Activated naive CD8-positive, alpha-beta T cell treated with anti-CD3 and anti-CD28 coated beads, Interleukin-2, amount 50 U/mL, for 24 hours (primary cell): ENCODE measurements around the gene GFY.
A peak's percentile ranks its signal among the peaks of the same experiment; 100 is the strongest.

Experiments used
- ATAC-seq: fragments of 150-1000 bp; cut with Tn5 transposase; one replicate; pipeline ENCODE4 v1.10.0; 2021
- DNase-seq: peaks from one replicate; pipeline ENCODE4 v3.0.0; 2021
- H3K27ac Mint-ChIP-seq: one replicate; pipeline ENCODE4 v1.8.0; 2021; ENCODE audit warnings: mild to moderate bottlenecking, mixed read lengths
- H3K27me3 Mint-ChIP-seq: one replicate; pipeline ENCODE4 v1.8.0; 2021; ENCODE audit warnings: mixed read lengths
- H3K36me3 Mint-ChIP-seq: one replicate; pipeline ENCODE4 v1.8.0; 2021; ENCODE audit warnings: low read depth, mixed read lengths
- H3K4me1 Mint-ChIP-seq: one replicate; pipeline ENCODE4 v1.8.0; 2021; ENCODE audit warnings: mixed read lengths
- H3K4me3 Mint-ChIP-seq: one replicate; pipeline ENCODE4 v1.8.0; 2021; ENCODE audit warnings: mild to moderate bottlenecking, moderate library complexity, mixed read lengths
- H3K9me3 Mint-ChIP-seq: one replicate; pipeline ENCODE4 v1.8.0; 2021; ENCODE audit warnings: mixed read lengths

Gene GFY, protein sequence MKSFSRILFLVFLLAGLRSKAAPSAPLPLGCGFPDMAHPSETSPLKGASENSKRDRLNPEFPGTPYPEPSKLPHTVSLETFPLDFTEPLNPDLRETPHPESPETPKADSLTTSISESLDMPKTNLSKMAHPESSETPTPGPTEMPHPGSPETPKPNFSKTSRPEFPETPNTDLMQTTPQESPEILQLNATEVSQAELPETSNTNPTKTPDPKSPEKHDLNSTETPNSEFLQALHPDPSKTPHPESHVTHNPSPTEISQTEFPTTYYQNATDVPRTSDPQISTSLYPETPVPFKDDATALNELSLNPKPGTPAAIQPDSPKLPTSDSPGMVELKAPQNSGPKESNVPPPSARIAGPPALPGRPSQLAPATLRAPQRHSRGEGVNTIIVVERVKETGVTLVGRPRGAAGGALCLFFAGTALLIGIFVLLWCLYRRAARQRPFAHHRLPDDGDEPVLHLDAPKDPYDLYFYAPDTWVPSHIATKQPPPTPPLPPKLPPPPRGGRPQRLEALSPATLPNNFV

DNA sequence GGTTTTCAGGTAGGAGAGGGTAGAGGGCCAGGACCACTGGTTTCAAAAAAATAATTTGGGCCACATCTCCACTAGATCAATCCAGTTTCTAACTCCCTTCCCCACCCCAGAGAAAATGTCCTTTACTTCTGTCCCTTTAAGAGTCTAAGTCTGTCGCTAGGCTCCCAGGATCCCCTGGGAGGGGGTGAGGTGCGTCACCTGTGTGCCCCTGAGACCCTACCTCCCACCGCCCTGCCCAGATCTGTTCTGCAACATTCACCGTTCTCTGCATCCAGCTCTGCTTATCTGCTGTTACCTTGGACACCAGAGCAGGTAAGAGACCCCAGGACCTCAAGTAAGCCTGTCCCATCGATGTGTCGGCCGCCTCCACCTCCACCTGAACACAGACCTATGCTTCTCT is at the start of gene GFY:
Gene GFY, plus strand, starts transcription at position 211 of the 400 bp plus-strand sequence. CDS start 1,043 bp downstream, outside the sequence.
- Mint-ChIP-seq H3K9me3 (no peaks in the 10 kb centered on the region), H3K27ac (no peak within 1 kb of the TSS), H3K36me3 (no peaks in the 10 kb centered on the region), H3K27me3 (peaks cover 90% of the 10 kb centered on the region), H3K4me3 (no peak within 1 kb of the TSS), H3K4me1 (peaks cover 53% of the 10 kb centered on the region)
- DNase-seq, result no peak
- no peak for ATAC-seq

DNA sequence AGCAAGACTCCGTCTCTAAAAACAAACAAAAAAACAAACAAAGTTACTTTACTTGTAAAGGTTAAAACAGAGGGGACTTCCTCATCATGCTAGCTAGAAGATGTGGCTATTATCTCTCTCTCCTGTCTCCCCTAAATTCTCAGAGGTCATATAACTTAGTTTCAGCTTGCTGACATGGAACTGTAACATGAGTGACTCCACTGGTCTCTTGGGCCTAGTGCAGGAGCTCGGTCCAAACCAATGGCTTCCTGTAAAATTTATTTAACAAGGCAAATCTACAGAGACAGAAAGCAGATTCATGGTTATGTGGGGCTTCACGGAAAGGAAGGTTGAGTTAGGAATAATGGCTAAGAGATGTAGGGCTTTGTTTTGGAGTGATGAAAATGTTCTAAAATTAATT is 46.7 kb upstream of the GFY start:
- peaks cover 7% of the 10 kb centered on the region for H3K9me3 Mint-ChIP-seq
- DNase-seq, result no peak
- H3K27ac Mint-ChIP-seq, result no peak overlapping the region
- H3K4me1 Mint-ChIP-seq, result no peaks in the 10 kb centered on the region
- no peak overlapping the region for H3K4me3 Mint-ChIP-seq
- ATAC-seq, result no peak
- peaks cover 4% of the 10 kb centered on the region for H3K36me3 Mint-ChIP-seq
- peaks cover 16% of the 10 kb centered on the region for H3K27me3 Mint-ChIP-seq

DNA sequence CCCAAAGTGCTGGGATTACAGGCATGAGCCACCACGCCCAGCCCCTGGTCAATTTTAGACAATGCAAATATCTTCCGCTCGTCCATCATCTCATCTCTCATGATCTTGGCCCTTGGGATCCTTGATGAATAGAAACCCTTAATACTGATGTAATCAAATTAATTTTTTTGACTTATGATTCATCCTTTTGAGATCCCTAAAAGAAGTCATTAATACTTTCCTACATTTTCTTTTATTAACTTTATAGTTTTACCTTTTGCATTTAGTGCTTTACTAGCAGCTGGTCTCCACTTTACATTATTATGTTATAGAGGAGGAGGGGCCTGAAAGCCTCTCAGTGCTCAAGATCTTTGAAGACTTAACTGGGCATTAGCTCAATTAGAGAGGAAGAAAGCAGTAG is 44.8 kb upstream of the GFY start:
- ATAC-seq, result no peak
- H3K9me3 Mint-ChIP-seq, result peaks cover 7% of the 10 kb centered on the region

DNA sequence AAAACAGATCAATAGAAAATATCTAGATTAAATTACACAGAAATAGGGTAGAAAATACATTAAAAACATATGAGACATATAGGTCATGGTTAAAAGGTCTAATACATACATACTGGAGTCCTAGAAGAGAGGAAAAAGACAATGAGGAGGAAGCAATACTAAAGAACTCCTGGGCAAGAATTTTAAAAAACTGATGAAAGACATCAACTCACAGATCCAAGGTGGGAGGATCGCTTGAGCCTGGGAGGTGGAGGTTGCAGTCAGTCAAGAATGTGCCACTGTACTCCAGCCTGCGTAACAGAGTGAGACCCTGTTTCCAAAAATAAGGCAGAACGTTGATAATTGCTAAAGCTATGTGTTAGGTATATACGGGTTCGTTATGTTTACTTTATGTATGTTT is 42.5 kb upstream of the GFY start:
- no peak overlapping the region for H3K4me3 Mint-ChIP-seq
- ATAC-seq (no peak), DNase-seq (no peak)
- peaks cover 5% of the 10 kb centered on the region for H3K36me3 Mint-ChIP-seq
- no peak overlapping the region for H3K27ac Mint-ChIP-seq
- H3K27me3 Mint-ChIP-seq, result peaks cover 6% of the 10 kb centered on the region
- H3K9me3 Mint-ChIP-seq, result peaks cover 7% of the 10 kb centered on the region
- peaks cover 4% of the 10 kb centered on the region for H3K4me1 Mint-ChIP-seq

More for the DNA sequence above, 44.8 kb upstream of the GFY start:
- Mint-ChIP-seq H3K4me1 (no peaks in the 10 kb centered on the region), H3K4me3 (no peak overlapping the region), H3K27me3 (peaks cover 12% of the 10 kb centered on the region), H3K36me3 (peaks cover 5% of the 10 kb centered on the region), H3K27ac (no peak overlapping the region)
- no peak for DNase-seq

DNA sequence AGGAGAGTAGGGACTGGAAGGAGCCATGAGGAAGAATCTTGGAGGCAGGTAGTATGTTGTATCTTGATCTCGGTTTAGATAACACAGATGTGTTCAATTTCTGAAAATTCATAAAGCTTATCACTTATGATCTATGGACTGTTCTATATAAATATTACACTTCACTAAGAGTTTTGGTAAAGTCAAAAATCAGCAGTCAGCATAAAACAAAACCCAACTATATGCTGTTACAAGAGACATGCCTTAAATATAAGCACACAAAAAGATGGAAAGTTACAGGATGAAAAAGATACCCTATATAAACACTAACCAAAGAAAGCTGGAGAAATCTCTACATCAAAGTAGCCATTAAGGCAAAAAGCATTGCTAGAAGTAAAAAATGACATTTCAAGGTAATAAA is 41.6 kb upstream of the GFY start:
- Mint-ChIP-seq H3K4me3 (no peak overlapping the region), H3K4me1 (peaks cover 12% of the 10 kb centered on the region), H3K27ac (no peak overlapping the region), H3K27me3 (peaks cover 4% of the 10 kb centered on the region), H3K9me3 (peaks cover 7% of the 10 kb centered on the region), H3K36me3 (peaks cover 5% of the 10 kb centered on the region)
- ATAC-seq (no peak), DNase-seq (no peak)

DNA sequence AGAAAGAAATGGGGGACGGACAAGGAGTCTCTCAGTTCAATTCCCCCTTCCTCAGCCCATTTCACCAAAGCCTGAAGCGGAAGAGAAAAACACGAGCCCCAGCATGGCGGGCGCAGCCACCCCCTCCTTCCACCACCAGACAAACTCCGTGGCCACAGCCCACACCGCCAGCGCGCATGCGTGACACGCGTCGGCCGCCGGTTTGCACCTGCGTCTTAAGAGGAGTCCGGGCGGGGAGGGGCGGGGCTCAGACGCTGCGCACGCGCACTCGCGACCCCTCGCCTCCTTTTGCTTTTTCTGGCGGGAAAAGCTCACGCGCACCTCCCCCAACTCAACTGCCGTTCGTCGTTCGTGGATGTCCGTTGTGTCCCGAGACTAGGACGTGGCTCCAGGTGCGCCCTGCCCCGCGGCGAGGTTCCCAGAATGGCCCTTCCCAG is 37.2 kb upstream of the GFY start, which contains the start of gene KASH5:
Gene KASH5, plus strand, starts transcription at position 314 of the 437 bp plus-strand sequence. CDS start 2,635 bp downstream, outside the sequence.
- no peak for ATAC-seq
- peak within 1 kb of the TSS; percentile 79 for H3K27ac Mint-ChIP-seq
- H3K4me3 Mint-ChIP-seq, result peak within 1 kb of the TSS; percentile 49
- peaks cover 4% of the 10 kb centered on the region for H3K27me3 Mint-ChIP-seq
- DNase-seq, result peak; percentile 77
- peaks cover 23% of the 10 kb centered on the region for H3K4me1 Mint-ChIP-seq
- peaks cover 2% of the 10 kb centered on the region for H3K36me3 Mint-ChIP-seq
- H3K9me3 Mint-ChIP-seq, result peaks cover under 1% of the 10 kb centered on the region

DNA sequence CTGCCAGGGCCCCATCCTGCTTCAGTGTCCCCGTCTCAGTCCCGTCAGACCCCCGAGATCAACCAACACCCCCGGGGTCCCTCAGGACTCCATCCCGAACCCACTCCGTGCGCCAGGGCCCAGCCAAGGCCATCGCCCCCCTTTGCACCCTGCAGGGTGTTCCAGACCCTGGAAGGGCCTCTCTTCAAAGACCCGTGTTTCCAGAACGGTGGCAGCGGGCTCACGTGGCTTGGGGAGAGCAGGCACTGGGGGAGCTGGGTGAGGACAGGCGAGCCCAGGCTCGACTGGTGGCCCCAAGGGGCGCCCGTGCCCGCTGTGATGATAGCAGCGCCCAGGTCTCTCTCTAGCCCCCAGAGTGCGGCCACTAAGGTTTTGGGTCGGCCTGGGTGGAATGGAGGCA is 35.8 kb upstream of the GFY start:
- no peak for ATAC-seq
- DNase-seq, result no peak
- Mint-ChIP-seq H3K4me1 (peaks cover 23% of the 10 kb centered on the region), H3K4me3 (no peak overlapping the region), H3K36me3 (no peaks in the 10 kb centered on the region), H3K27ac (no peak overlapping the region), H3K27me3 (peaks cover 4% of the 10 kb centered on the region), H3K9me3 (no peaks in the 10 kb centered on the region)

DNA sequence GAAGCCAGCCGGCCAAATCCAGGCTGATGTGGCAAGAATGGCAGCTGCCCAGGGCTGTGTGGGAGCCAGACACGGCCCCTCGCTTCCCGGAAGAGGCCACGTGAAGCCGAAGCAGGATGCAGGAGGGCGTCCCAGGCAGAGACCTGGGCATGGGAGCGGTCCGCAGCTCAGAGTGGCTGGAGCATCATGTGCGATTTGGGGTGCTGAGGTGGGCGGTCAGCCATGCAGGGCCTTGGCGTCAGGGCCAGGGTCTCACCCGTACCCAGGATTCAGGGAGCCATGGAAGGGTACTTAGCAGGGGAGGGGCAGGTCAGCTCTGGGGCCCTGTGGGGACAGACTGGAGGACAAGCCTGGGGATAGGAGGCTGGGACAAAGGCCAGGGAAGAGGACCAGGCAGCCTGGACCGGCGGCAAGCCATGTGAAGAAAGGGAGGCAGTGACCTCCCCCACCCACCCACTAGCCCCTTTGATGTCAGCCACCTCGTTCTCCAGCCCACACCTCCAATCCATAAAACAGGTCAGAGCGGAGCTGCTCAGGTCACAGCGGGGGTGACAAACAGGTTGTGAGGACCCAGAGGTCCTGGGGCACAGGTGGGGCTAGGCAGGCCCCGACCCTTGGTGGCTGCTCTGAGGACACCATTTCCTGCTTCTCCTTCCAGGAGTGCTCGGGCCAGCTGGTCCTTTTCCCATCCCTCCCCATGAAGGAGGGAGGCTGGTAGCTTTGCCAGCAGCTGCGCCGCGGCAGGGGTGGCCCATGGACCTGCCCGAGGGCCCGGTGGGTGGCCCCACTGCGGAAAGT is 34.9 kb upstream of the GFY start:
- Mint-ChIP-seq H3K4me1 (peaks cover 23% of the 10 kb centered on the region), H3K36me3 (no peaks in the 10 kb centered on the region), H3K4me3 (no peak overlapping the region), H3K9me3 (no peaks in the 10 kb centered on the region), H3K27me3 (peaks cover 5% of the 10 kb centered on the region), H3K27ac (no peak overlapping the region)
- DNase-seq, result no peak
- no peak for ATAC-seq

DNA sequence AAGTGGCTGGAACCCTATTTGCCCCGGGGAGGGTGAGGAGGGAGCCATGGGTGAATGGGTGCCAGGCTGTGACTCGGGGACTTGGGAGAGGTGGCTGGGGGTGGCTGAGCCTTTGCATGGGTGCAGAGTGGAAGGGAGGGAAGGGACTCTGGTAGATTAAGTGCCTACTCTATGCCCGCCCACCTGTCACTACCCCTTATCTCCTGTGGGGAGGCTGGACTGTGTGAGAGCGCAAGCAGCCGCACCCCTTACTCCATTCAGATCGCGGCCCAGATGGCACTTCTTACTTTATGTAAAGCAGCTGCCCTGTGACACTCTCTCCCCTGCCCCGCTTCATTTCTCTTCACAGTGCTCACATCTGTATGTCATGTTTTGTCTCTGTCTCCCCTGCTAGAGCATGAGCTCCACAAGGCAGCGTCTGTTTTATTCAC is 34.2 kb upstream of the GFY start:
- H3K9me3 Mint-ChIP-seq, result no peaks in the 10 kb centered on the region
- no peak overlapping the region for H3K4me3 Mint-ChIP-seq
- peaks cover 23% of the 10 kb centered on the region for H3K4me1 Mint-ChIP-seq
- ATAC-seq (no peak), DNase-seq (no peak)
- no peak overlapping the region for H3K27ac Mint-ChIP-seq
- H3K27me3 Mint-ChIP-seq, result peaks cover 5% of the 10 kb centered on the region
- no peaks in the 10 kb centered on the region for H3K36me3 Mint-ChIP-seq

DNA sequence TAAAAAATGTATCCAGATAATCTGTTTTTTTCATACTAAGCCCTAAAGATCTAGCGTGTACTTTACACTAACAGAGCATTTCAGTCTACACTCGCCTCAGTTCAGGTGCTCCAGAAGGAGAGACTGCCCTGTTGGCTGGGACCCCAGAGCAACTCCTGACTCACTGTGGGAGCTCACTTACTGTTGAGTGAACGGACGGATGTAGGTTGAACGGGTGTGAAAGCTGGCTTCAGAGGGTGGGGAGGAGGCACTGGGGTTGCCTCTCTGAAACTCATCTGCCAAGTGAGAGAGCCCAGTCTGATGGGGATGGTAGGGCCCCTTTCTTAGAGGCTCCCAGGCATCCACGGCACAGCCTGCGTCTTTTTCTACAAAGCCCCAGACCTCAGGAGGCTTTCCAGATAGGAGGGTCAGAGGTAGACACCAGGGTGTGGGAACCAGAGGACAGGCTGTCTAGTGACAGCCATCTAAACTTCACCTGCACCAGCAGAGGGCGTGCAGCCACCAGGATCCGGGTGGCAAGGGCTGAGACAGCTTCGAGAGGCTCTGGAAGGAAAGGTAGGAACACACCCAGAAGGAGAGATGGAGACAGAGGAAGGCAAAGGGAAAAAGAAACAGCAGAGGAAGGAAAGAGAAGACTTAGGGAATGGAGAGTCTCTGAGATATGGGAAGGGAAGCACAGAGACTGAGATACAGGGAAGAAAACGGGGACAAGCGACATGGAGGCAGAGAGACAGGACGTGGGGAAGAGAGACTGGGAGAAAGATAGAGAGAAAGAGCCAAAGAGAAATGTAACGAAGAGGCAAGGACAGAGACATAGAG is 33.4 kb upstream of the GFY start:
- Mint-ChIP-seq H3K36me3 (no peaks in the 10 kb centered on the region), H3K27me3 (peaks cover 5% of the 10 kb centered on the region), H3K4me1 (peaks cover 23% of the 10 kb centered on the region), H3K4me3 (no peak overlapping the region), H3K27ac (peak overlapping the region; percentile 49), H3K9me3 (no peaks in the 10 kb centered on the region)
- ATAC-seq, result peak; percentile 89
- DNase-seq, result peak; percentile 77

DNA sequence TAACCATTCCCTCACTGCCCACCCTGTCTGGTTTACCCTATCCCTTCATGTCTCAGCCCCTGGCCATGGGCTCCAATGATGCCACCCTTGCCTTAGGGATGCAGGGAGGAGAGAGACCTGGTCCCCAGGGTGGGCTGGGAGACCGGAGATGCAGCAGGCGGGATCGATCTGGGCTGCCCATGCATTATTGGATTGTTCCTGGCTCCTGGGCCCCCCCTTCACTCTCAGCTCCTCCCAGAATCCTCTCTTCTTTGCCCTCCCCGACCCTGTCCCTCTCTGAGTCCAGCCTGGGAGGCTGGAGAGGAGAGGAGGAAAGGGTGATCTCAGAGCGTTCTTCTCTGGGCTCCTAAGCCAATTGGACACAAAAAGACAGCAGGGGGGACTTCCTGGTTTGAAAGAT is 31.3 kb upstream of the GFY start:
- peaks cover 5% of the 10 kb centered on the region for H3K27me3 Mint-ChIP-seq
- H3K4me1 Mint-ChIP-seq, result peaks cover 17% of the 10 kb centered on the region
- no peaks in the 10 kb centered on the region for H3K9me3 Mint-ChIP-seq
- DNase-seq, result no peak
- H3K36me3 Mint-ChIP-seq, result no peaks in the 10 kb centered on the region
- ATAC-seq, result no peak
- H3K27ac Mint-ChIP-seq, result no peak overlapping the region
- H3K4me3 Mint-ChIP-seq, result no peak overlapping the region

DNA sequence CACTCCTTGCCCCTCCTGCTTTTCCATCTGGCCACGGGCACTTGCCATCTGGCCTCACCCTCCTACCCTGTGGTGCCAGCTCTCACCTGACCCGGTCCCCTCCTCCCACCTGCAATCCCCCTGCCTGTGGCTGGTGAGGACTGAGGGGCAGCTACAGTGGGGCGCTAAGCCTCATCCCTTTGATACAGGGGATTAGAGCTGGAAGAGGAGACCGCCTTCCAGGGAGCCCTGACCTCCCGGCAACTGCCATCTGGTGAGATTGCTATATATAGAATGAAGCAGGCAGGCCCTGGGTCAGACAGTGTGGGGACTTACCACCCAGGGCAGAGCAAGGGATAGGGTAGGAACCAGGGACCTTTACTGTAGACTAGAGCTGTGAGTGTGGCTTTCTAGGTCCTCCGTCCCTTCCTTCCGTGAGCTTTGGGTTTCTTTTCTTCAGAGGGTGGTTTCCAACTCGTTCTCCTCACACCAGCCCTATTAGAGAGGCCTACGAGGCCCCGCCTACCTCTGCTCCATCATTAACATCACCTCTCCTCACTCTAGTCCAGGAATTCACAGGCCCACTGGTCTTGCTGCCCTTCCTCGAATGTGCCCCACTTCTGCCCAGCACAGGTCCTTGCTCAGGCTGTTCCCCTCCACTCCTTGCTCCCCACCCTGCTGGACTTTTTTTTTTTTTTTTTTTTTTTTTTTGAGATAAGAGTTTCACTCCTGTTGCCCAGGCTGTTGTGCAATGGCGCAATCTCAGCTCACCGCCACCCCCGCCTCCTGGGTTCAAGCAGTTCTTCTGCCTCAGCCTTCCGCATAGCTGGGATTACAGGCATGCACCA is 29.4 kb upstream of the GFY start:
- Mint-ChIP-seq H3K4me1 (peaks cover 18% of the 10 kb centered on the region), H3K27me3 (peaks cover 5% of the 10 kb centered on the region), H3K27ac (no peak overlapping the region), H3K4me3 (no peak overlapping the region), H3K9me3 (no peaks in the 10 kb centered on the region), H3K36me3 (no peaks in the 10 kb centered on the region)
- no peak for ATAC-seq
- no peak for DNase-seq

DNA sequence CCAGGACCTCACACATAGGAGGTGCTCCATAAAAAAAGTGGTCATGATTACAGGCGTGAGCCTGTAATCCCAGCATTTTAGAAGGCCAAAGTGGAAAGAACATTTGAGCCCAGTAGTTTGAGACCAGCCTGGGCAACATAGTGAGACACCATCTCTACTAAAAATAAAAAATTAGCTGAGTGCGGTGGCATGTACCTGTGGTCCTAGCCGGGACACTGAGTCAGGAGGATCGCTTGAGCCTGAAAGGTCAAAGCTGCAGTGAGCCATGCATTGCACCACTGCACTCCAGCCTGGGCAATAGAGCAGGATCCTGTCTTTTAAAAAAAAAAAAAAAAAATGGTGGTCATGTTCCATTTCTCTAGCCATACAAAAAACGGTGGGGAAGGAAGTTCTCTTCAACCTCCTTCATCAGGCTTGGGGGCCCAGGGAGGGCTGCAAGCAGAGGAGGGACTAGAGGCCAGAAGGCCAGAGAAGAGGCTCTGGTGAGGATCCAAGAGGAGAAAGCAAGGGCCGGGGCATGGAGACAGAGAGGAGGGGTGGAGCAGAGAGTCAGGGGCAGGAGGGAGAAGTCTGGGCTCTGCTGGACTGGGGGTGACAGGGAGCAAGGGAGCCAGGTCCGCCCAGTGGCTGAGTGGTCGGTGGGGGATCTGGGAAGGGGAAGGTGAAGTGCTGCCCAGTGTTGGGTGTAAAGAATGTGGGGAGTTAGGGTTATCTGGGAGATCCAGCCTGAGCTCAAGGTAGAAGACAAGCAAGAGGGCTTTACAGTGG is 28.3 kb upstream of the GFY start:
- no peaks in the 10 kb centered on the region for H3K36me3 Mint-ChIP-seq
- peaks cover 4% of the 10 kb centered on the region for H3K27me3 Mint-ChIP-seq
- peaks cover 13% of the 10 kb centered on the region for H3K4me1 Mint-ChIP-seq
- no peak overlapping the region for H3K4me3 Mint-ChIP-seq
- no peak for DNase-seq
- H3K9me3 Mint-ChIP-seq, result no peaks in the 10 kb centered on the region
- no peak overlapping the region for H3K27ac Mint-ChIP-seq
- no peak for ATAC-seq
